HepG2 (cell line): ENCODE data around the gene CISTR. TPM values are rescaled to one million over a fixed set of nuclear protein-coding genes. Genes with fewer than 3 reads are reported as not detected.

ENCODE experiments used
- ATAC-seq: fragments of 200-7000 bp; cut with Tn5 transposase; 3 replicates; pipeline ENCODE4 v1.9.1; 2020; ENCODE audit warnings: mild to moderate bottlenecking, moderate library complexity
- BruUV-seq: library from RNA; stranded (reverse); fragments of 400-500 nt; replicated peaks from 2 replicates; lab custom pipeline; 2021; lab: Mats Ljungman, UMichigan
- CTCF ChIA-PET: fragments of 300-600 bp; formaldehyde crosslinking; extraction: SDS; loops from one replicate; lab custom pipeline; 2021; ENCODE audit warnings: low total read pairs, inconsistent platforms, low intra/inter-chr PET ratio; lab: Yijun Ruan, JAX
- POLR2A ChIA-PET: fragments of 350-600 bp; sonication (Branson Sonifier 250); formaldehyde crosslinking; loops from one replicate; lab custom pipeline; 2020; ENCODE audit warnings: antibody characterized with exemption, inconsistent platforms; lab: Yijun Ruan, JAX
- DNase-seq: peaks from one replicate; pipeline ENCODE4 v3.0.0-alpha.2; 2015; ENCODE audit warnings: low spot score
- FAIRE-seq: peaks from 3 replicates; lab custom pipeline; 2011; peaks lifted over from hg19 to GRCh38; lab: Jason Lieb, UNC
- H2AFZ ChIP-seq: one replicate; pipeline ENCODE4 v1.6.1; 2011; ENCODE audit warnings: low read length, inconsistent platforms
- H3K27ac ChIP-seq: fragments of 300-600 bp; 3 replicates; pipeline ENCODE4 v1.8.0; 2011; ENCODE audit warnings: mixed run types, mild to moderate bottlenecking, mixed read lengths, low read length, inconsistent platforms; ENCODE audit not compliant: insufficient read depth; ENCODE audit errors: extremely low read length
- H3K27me3 ChIP-seq, 2 experiments: fragments of 200-600 bp in 1 of 2; 2 replicates in 1 of 2; 3 replicates in 1 of 2; pipeline versions ENCODE4 v1.6.0 to v1.8.0; 2011; ENCODE audit warnings: low read length in 2 of 2, mild to moderate bottlenecking in 2 of 2, moderate library complexity in 2 of 2, inconsistent platforms in 1 of 2; ENCODE audit not compliant: insufficient read depth in 2 of 2, control insufficient read depth in 1 of 2
- H3K36me3 ChIP-seq, 2 experiments: fragments of 200-600 bp in 1 of 2; replicated peaks in 1 of 2; 2 replicates in 1 of 2; 3 replicates in 1 of 2; pipeline versions ENCODE4 v1.5.1 to v1.8.0; 2011; ENCODE audit warnings: low read length in 2 of 2, inconsistent platforms in 1 of 2; ENCODE audit not compliant: insufficient read depth in 2 of 2, control insufficient read depth in 1 of 2
- H3K4me1 ChIP-seq: 2 replicates; pipeline ENCODE4 v1.5.1; 2012; ENCODE audit warnings: low read length, inconsistent platforms; ENCODE audit not compliant: insufficient read depth
- H3K4me2 ChIP-seq: 2 replicates; pipeline ENCODE4 v1.6.0; 2011; ENCODE audit warnings: low read depth, low read length, inconsistent platforms
- H3K4me3 ChIP-seq, 3 experiments: fragments of 200-600 bp in 1 of 3; sonication (generic), shearing (Covaris generic) in 1 of 3; replicated peaks in 1 of 3; 2 replicates each; pipeline ENCODE4 v1.5.1; 2011 to 2016; ENCODE audit warnings: low read length in 3 of 3, inconsistent platforms in 2 of 3, low read depth in 2 of 3, mild to moderate bottlenecking in 2 of 3, control low read depth in 1 of 3, mixed read lengths in 1 of 3; ENCODE audit not compliant: insufficient read depth in 1 of 3
- H3K79me2 ChIP-seq: one replicate; pipeline ENCODE4 v1.6.1; 2011; ENCODE audit warnings: low read length, inconsistent platforms; ENCODE audit not compliant: insufficient read depth
- H3K9ac ChIP-seq: 2 replicates; pipeline ENCODE4 v1.6.0; 2011; ENCODE audit warnings: mild to moderate bottlenecking, low read depth, low read length, inconsistent platforms; ENCODE audit not compliant: insufficient read depth
- H3K9me3 ChIP-seq: 2 replicates; pipeline ENCODE4 v1.5.1; 2012; ENCODE audit warnings: mild to moderate bottlenecking, low read length
- H4K20me1 ChIP-seq: 2 replicates; pipeline ENCODE4 v1.6.0; 2011; ENCODE audit warnings: inconsistent platforms, mild to moderate bottlenecking, low read length, moderate library complexity; ENCODE audit not compliant: insufficient read depth
- JARID2 ChIP-seq: sonication (generic); formaldehyde crosslinking; IDR thresholded peaks from 2 replicates; pipeline ENCODE4 v1.8.1; 2023; ENCODE audit warnings: missing genetic modification reagents, inconsistent platforms; ENCODE audit not compliant: insufficient replicate concordance
- KLF11 ChIP-seq: IDR thresholded peaks from 2 replicates; pipeline ENCODE4 v1.6.1; 2016; ENCODE audit warnings: missing compliant biosample characterization
- MTERF4 ChIP-seq: sonication (generic); formaldehyde crosslinking; IDR thresholded peaks from 2 replicates; pipeline ENCODE4 v1.8.0; 2023; ENCODE audit warnings: mild to moderate bottlenecking, missing genetic modification reagents
- SMAD1 ChIP-seq: sonication (generic); formaldehyde crosslinking; IDR thresholded peaks from 2 replicates; pipeline ENCODE4 v1.4.0; 2020; ENCODE audit warnings: missing genetic modification reagents, low read depth, mild to moderate bottlenecking, borderline replicate concordance
- YEATS4 ChIP-seq: sonication (generic); formaldehyde crosslinking; IDR thresholded peaks from 2 replicates; pipeline ENCODE4 v1.4.0; 2020; ENCODE audit warnings: missing genetic modification reagents, borderline replicate concordance
- ZBED4 ChIP-seq: sonication (generic); formaldehyde crosslinking; IDR thresholded peaks from 2 replicates; pipeline ENCODE4 v1.4.0; 2020; ENCODE audit warnings: missing genetic modification reagents, borderline replicate concordance
- ZFP37 ChIP-seq: sonication (generic); formaldehyde crosslinking; IDR thresholded peaks from 2 replicates; pipeline ENCODE4 v1.4.0; 2020; ENCODE audit warnings: missing genetic modification reagents, borderline replicate concordance
- ZNF513 ChIP-seq: sonication (generic); formaldehyde crosslinking; conservative IDR thresholded peaks from 2 replicates; pipeline ENCODE4 v1.5.0; 2020; ENCODE audit warnings: missing genetic modification reagents
- ZNF552 ChIP-seq: sonication (generic); formaldehyde crosslinking; IDR thresholded peaks from 2 replicates; pipeline ENCODE4 v1.9.0; 2022; ENCODE audit warnings: missing genetic modification reagents, mild to moderate bottlenecking, borderline replicate concordance
- ZUFSP ChIP-seq: sonication (generic); formaldehyde crosslinking; IDR thresholded peaks from 2 replicates; pipeline ENCODE4 v1.9.0; 2021; ENCODE audit warnings: missing genetic modification reagents, mild to moderate bottlenecking, borderline replicate concordance
- WGBS: methylation state at CpG from one replicate; pipeline ENCODE4 v1.1.6; 2017; ENCODE audit warnings: low lambda C conversion rate; 5-methylcytosine and 5-hydroxymethylcytosine counted together
- in situ Hi-C: cut with HindIII; loops from 2 replicates; pipeline ENCODE4 v1.10.0; 2017; ENCODE audit warnings: low pct_unique_long_range_greater_than_20kb; ENCODE audit not compliant: extremely low pct_ligation_motif_present
- intact Hi-C: fragments of 100-400 bp; cut with micrococcal nuclease; formaldehyde crosslinking; loops from one replicate; pipeline ENCODE4 v1.10.0; 2022; ENCODE audit not compliant: unreplicated experiment
- polyA plus RNA-seq, 8 experiments: library from polyadenylated mRNA; depleted of rRNA in 3 of 8; stranded (reverse) in 7 of 8; unstranded in 1 of 8; fragments of >200 nt; fragmentation: Illumina TruSeq in 4 of 8; extraction: Trizol in 4 of 8; gene quantifications; 2 replicates each; pipeline versions ENCODE4 v1.2.1 to v1.2.3, GENCODE V29; 2011 to 2016; ENCODE audit warnings: low read depth in 4 of 8, missing spikeins in 1 of 8, mixed read lengths in 1 of 8; ENCODE audit not compliant: insufficient read depth in 1 of 8
- total RNA-seq, 5 experiments: library from RNA; depleted of rRNA; stranded (reverse); fragments of >200 nt; fragmentation: Illumina TruSeq; extraction: Trizol; gene quantifications; 2 replicates each; pipeline ENCODE4 v1.2.3, GENCODE V29; 2016; ENCODE audit warnings: low read depth in 1 of 5

The CISTR gene
- total and polyA plus RNA-seq, 2 of the 13 experiments (the other 11 are each of a cell fraction or from before 2014, with no cell fraction given) = not detected

DNA sequence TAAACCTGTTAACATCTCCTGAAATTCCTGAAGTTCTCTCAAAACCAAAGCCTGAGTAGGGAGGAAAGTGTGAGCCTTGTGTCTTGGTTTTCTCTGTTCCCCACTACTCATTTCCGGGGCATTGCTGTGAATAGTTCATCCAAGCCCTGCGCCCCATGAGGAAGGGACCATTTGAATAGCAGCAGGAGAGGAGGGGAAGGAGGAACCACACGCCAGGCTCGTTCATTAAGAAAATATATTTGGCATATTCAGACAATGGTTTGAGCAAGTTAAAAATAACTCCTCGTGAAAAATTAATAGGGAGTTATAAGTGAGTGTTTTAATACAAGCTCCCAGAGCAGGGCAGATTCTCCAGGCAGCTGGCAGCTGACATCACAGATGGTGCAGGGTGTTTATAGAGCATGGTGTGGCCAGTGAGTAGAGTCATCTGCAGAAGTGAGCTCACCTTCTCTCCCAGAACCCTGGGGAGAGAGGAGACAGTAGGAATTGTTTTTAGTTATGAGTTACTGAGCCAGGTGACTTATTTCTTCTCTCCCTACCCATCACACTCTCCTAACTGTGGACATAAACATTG lies 29.5 kb upstream of the CISTR start (continued):
- no peak for TF ChIP-seq ZNF513 (CRISPR knock-in tag)
- TF ChIP-seq, all 625 proteins: peak for 0

GRCh38 chr12:53780323-53780722 lies 28.5 kb upstream of the CISTR start:
- Histone ChIP-seq H3K9me3 (no peaks in the 10 kb centered on the region), H3K27me3 (peaks cover 0 to 41% of the 10 kb centered on the region in 2 experiments; a peak in 3 of 5 replicates), H3K27ac (no peak overlapping the region), H3K4me1 (no peaks in the 10 kb centered on the region), H3K4me3 (no peak overlapping the region), H3K36me3 (no peaks in the 10 kb centered on the region), H2AFZ (no peak overlapping the region), H3K9ac (no peak overlapping the region), H4K20me1 (no peaks in the 10 kb centered on the region), H3K4me2 (no peak overlapping the region), H3K79me2 (no peaks in the 10 kb centered on the region)
- 70% methylated on average over 3 of the region's 3 CpGs for WGBS
- TF ChIP-seq JARID2 (CRISPR knock-in tag) (no peak), MTERF4 (no peak), ZFP37 (no peak), ZNF513 (CRISPR knock-in tag) (no peak), ZNF552 (no peak), ZBED4 (CRISPR knock-in tag) (no peak), YEATS4 (CRISPR knock-in tag) (no peak), SMAD1 (CRISPR knock-in tag) (no peak), ZUFSP (CRISPR knock-in tag) (no peak), KLF11 (no peak)
- in situ Hi-C loops = loop anchor here (25.0 kb wide), 1 partner anchor 157 kb away; the partner anchor contains the start of gene HOXC13
- ATAC-seq (no peak), FAIRE-seq (no peak), DNase-seq (no peak)
- BruUV-seq = no TSS peak
- ChIA-PET POLR2A (no interaction called here), CTCF (no interaction called here)
- intact Hi-C loops = no loop called here
